ENCODE results near the gene DCAF6. TPM values are rescaled to one million over a fixed set of nuclear protein-coding genes. Genes with fewer than 3 reads are reported as not detected.

DCAF6 gene
- total RNA-seq, 1 donor from 2014 or later = 9.8 TPM

GRCh38 chr1:168095476-168095875 is 159.0 kb downstream of the DCAF6 start:
- no peaks in the 10 kb centered on the region for H3K27me3 ChIP-seq
- no peaks in the 10 kb centered on the region for H3K9me3 ChIP-seq
- DNase-seq (ENCODE audit: low spot score in 2 of 2) = no peak
- H3K36me3 ChIP-seq = peaks cover 6 to 29% of the 10 kb centered on the region in 2 donors
- TF ChIP-seq, protein P1, sequence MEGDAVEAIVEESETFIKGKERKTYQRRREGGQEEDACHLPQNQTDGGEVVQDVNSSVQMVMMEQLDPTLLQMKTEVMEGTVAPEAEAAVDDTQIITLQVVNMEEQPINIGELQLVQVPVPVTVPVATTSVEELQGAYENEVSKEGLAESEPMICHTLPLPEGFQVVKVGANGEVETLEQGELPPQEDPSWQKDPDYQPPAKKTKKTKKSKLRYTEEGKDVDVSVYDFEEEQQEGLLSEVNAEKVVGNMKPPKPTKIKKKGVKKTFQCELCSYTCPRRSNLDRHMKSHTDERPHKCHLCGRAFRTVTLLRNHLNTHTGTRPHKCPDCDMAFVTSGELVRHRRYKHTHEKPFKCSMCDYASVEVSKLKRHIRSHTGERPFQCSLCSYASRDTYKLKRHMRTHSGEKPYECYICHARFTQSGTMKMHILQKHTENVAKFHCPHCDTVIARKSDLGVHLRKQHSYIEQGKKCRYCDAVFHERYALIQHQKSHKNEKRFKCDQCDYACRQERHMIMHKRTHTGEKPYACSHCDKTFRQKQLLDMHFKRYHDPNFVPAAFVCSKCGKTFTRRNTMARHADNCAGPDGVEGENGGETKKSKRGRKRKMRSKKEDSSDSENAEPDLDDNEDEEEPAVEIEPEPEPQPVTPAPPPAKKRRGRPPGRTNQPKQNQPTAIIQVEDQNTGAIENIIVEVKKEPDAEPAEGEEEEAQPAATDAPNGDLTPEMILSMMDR (IDR thresholded peaks at IDR 0.05) = no peak
- no peak overlapping the region for H3K4me3 ChIP-seq
- H3K4me1 ChIP-seq = peaks cover 0 to 5% of the 10 kb centered on the region in 2 donors
- H3K27ac ChIP-seq = no peak overlapping the region
- intact Hi-C loops (cut with DNase I) = no loop called here

DNA sequence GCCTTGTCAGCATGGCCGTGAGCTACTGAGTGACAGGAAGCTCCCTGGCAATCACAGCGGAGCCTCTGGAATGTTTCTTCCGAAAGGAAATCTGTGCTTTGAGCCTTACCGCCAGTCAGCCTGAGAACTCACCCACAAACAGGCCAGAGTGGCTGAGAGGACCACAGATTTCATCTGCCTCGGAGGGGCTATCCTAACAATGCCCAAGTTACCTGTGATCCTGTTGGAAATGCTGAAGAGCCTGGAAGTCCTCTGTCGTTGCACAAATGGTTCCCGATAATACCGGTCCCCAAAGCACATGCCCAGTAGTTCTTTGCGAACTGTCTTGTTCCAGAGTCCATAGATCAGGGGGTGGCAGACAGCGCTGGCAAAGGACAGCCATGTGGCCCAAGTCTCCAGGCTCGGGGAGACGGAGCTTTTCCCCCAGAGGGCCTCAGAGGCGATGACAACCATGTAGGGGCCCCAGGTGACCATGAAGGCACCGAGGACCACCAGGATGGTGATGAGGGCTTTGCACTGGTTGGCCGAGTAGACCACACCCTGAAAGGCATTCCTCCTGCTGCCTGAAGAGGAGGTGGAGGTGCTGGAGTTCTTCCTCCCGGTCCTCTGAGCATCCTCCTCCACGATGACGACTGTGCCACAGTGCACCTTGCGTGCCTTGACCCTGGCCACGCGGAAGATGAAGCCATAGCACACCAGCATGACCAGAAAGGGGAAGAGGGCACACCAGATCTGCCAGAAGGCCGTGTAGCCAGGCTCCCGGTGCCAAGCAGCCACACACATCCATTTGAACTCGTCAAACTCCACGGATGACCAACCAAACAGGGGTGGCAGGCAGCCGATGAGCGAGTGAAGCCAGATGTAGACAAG is 160.0 kb downstream of the DCAF6 start:
- intact Hi-C loops (cut with DNase I) = no loop called here
- peak in 1 of 2 donors; percentile 43 for DNase-seq (ENCODE audit: low spot score in 2 of 2)
- Histone ChIP-seq H3K27me3 (no peaks in the 10 kb centered on the region), H3K36me3 (peaks cover 6 to 29% of the 10 kb centered on the region in 2 donors), H3K9me3 (no peaks in the 10 kb centered on the region), H3K4me1 (peaks cover 0 to 5% of the 10 kb centered on the region in 2 donors), H3K4me3 (no peak overlapping the region), H3K27ac (no peak overlapping the region)
- TF ChIP-seq, protein P1 (IDR thresholded peaks at IDR 0.05) = no peak

DNA sequence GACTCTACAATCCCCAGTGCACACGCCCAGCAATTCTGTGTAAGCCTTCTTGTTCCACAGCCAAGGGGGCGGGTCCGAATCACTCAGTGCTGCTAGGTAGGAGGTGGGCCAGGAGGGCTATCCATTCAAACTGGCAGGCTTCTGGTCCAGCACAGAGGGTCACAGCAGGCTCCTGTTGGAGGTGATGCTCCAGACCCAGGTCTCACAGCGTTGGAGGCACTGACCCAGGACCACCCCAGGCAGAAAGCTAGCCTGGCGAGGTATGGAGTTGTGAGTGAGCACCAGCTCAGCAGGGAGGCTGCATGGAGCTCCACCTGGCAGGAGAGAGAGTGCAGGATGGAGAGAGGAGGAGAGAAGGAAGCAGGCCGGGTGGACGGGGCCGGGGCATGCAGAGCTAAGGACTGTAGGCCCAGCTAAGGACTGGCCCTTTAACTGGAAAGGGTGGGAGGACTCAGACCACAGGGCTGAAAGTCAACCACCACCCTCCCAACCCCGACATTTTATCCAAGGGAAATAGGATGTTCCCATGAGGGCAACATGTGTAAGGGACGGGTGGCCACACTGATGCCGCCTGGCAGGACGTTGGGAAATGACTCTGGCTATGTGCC is 161.5 kb downstream of the DCAF6 start:
- peaks cover 0 to 5% of the 10 kb centered on the region in 2 donors for H3K4me1 ChIP-seq
- H3K9me3 ChIP-seq = no peaks in the 10 kb centered on the region
- H3K36me3 ChIP-seq = peaks cover 6 to 29% of the 10 kb centered on the region in 2 donors
- intact Hi-C loops (cut with DNase I) = no loop called here
- no peaks in the 10 kb centered on the region for H3K27me3 ChIP-seq
- peak in 1 of 2 donors; percentile 40 for DNase-seq (ENCODE audit: low spot score in 2 of 2)
- no peak overlapping the region for H3K4me3 ChIP-seq
- TF ChIP-seq, protein P1 (IDR thresholded peaks at IDR 0.05) = no peak
- no peak overlapping the region for H3K27ac ChIP-seq

GRCh38 chr1:168098534-168099320 is 162.2 kb downstream of the DCAF6 start:
- H3K36me3 ChIP-seq = peaks cover 6 to 29% of the 10 kb centered on the region in 2 donors
- DNase-seq (ENCODE audit: low spot score in 2 of 2) = peak in 1 of 2 donors; percentile 58
- no peaks in the 10 kb centered on the region for H3K4me1 ChIP-seq
- TF ChIP-seq, protein P1 (IDR thresholded peaks at IDR 0.05) = no peak
- H3K27ac ChIP-seq = no peak overlapping the region
- H3K27me3 ChIP-seq = no peaks in the 10 kb centered on the region
- intact Hi-C loops (cut with DNase I) = no loop called here
- no peak overlapping the region for H3K4me3 ChIP-seq
- no peaks in the 10 kb centered on the region for H3K9me3 ChIP-seq

DNA sequence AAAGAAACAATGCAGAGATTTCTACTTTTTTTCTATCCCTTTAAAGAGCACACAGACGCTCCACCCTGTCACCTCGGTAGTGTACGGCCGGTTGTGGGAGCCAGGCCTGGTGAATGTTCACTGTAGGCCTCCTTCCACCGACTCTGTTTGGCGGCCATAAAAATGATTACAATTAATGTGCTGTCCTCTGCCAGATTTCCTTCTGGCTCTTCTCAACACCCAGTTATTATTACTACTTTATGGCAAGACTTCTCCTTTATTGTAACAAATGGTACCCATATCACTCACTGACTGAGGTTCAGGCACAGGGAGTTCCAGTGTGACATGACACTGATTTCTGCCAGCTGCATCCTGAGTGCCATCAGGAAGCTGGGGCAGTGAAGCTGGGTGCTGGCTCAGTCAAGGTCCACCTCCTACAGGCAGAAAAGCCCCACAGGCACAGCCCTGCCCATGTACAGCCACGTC is 162.9 kb downstream of the DCAF6 start:
- TF ChIP-seq, protein P1 (IDR thresholded peaks at IDR 0.05) = no peak
- Histone ChIP-seq H3K4me1 (no peaks in the 10 kb centered on the region), H3K36me3 (peaks cover 9 to 36% of the 10 kb centered on the region in 2 donors), H3K27ac (no peak overlapping the region), H3K4me3 (no peak overlapping the region), H3K27me3 (no peaks in the 10 kb centered on the region), H3K9me3 (no peaks in the 10 kb centered on the region)
- DNase-seq (ENCODE audit: low spot score in 2 of 2) = peak in 1 of 2 donors; percentile 49
- intact Hi-C loops (cut with DNase I) = no loop called here
